ENCODE measurements around the gene ADAMTSL3. TPM values are rescaled to one million over a fixed set of nuclear protein-coding genes. Genes with fewer than 3 reads are reported as not detected.

The ADAMTSL3 gene
- total and polyA plus RNA-seq, 4 donors, result 3.5 to 19.0 (median 8.0) TPM

- TF ChIP-seq EGR1 (IDR thresholded peaks at IDR 0.05; ENCODE audit: low read depth in 2 of 2) (no peak), RAD21 (IDR thresholded peaks at IDR 0.05) (no peak), FOXA2 (IDR thresholded peaks at IDR 0.05) (no peak), YY1 (IDR thresholded peaks at IDR 0.05) (no peak), ZBTB33 (IDR thresholded peaks at IDR 0.05) (no peak), TAF1 (conservative IDR thresholded peaks at IDR 0.05) (no peak), FOXA1 (IDR thresholded peaks at IDR 0.05) (no peak), REST (IDR thresholded peaks at IDR 0.05) (no peak), SP1 (IDR thresholded peaks at IDR 0.05) (no peak), JUND (IDR thresholded peaks at IDR 0.05) (no peak), RXRA (IDR thresholded peaks at IDR 0.05) (no peak), ATF3 (IDR thresholded peaks at IDR 0.05) (no peak), HNF4A (conservative IDR thresholded peaks at IDR 0.05) (no peak), HNF4G (IDR thresholded peaks at IDR 0.05) (no peak), CTCF (IDR thresholded peaks at IDR 0.05; ENCODE audit: low read depth, low read length, missing input control) (no peak), MAX (IDR thresholded peaks at IDR 0.05) (no peak), NR2F2 (IDR thresholded peaks at IDR 0.05) (no peak), GABPA (IDR thresholded peaks at IDR 0.05 in 1 of 2, conservative IDR thresholded peaks at IDR 0.05 in 1 of 2) (no peak)
- 83% methylated on average over 5 of the region's 5 CpGs for WGBS
- H3K9ac ChIP-seq (ENCODE audit: low read depth in 1 of 2, low read length in 2 of 2), result no peak overlapping the region
- H3K9me3 ChIP-seq (ENCODE audit: control insufficient read depth in 4 of 4, low read length in 3 of 4), result no peaks in the 10 kb centered on the region
- DNase-seq (ENCODE audit: low spot score), result no peak
- H3K27me3 ChIP-seq (ENCODE audit: control insufficient read depth in 4 of 4, insufficient read depth in 4 of 4, low read length in 3 of 4), result no peaks in the 10 kb centered on the region
- H3K4me1 ChIP-seq (ENCODE audit: control insufficient read depth in 4 of 4, insufficient read depth in 4 of 4, low read length in 3 of 4), result peaks cover 8 to 33% (median 16%) of the 10 kb centered on the region in 4 donors
- H3K27ac ChIP-seq (ENCODE audit: low read depth in 1 of 2, low read length in 2 of 2), result no peak overlapping the region
- no peaks in the 10 kb centered on the region for H3K36me3 ChIP-seq (ENCODE audit: control insufficient read depth in 4 of 4, insufficient read depth in 3 of 4, low read depth in 1 of 4, low read length in 3 of 4)
- no peak overlapping the region for H3K4me3 ChIP-seq (ENCODE audit: low read depth in 1 of 3, low read length in 3 of 3)
These were observed 196.1 kb downstream of the ADAMTSL3 start for GRCh38 chr15:83850015-83850414.
